ENCODE data around the gene MLNR. TPM values are rescaled to one million over a fixed set of nuclear protein-coding genes. Genes with fewer than 3 reads are reported as not detected.
A peak's percentile ranks its signal among the peaks of the same experiment; 100 is the strongest.

MLNR gene
- total and polyA plus RNA-seq, 9 of the 15 experiments (the other 6 are each of a cell fraction or from before 2014, with no cell fraction given): not detected

DNA sequence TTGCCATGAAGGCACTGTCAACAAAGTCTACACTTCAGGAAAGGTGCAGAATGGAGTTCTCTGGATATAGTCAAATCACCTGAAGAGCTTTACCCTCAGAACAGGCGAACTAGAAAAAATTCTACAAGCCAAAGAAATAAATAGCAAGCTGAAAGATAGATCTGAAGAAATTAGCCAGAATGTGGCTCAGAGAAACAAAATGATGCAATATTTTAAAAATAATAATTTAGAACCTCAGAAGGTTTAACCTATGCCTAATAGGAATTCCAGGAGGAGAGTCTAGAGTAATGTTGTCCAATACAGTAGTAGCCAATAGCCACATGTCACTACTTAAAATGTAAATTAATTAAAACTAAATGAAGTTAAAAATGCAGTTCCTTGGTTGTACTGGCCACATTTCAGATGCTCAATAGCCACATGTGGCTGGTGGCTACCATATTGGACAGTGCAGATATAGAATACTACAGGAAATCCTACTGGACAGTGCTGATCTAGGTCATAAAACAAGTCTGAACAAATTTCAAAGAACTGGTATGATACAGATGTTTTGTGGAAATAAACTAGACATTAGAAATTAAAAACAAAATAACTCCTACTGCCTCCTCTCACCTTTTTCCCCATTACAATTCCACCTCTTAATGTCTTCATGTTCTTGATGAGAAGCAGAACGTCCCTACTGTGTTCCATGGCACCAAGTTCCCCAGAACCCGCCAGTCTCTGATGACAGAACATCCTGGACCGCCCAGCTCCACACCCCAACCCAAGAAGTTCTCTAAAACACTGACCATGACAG, 26.9 kb downstream of the MLNR start:
- TSS peak; percentile 79 for BruUV-seq (replicated peaks)
- intact Hi-C loops (cut with micrococcal nuclease) (no loop called here), in situ Hi-C loops (cut with MboI) (no loop called here)
- no peaks in the 10 kb centered on the region for H3K27me3 ChIP-seq (ENCODE audit: control insufficient read depth in 2 of 2, insufficient read depth in 2 of 2, low read length in 2 of 2)
- no peaks in the 10 kb centered on the region for H3K9me1 ChIP-seq (ENCODE audit: control insufficient read depth, insufficient read depth, low read length)
- H3K79me2 ChIP-seq (ENCODE audit: control insufficient read depth, insufficient read depth, low read length): peaks cover 12% of the 10 kb centered on the region; the same call in 2 of the 3 replicates
- H3K9ac ChIP-seq (ENCODE audit: insufficient read depth in 1 of 2, low read depth in 2 of 2, low read length in 2 of 2): peak overlapping the region; percentile 79 to 97
- no peaks in the 10 kb centered on the region for H3K9me3 ChIP-seq (replicated peaks; ENCODE audit: control insufficient read depth, insufficient read depth, low read depth, low read length)
- H3K4me2 ChIP-seq (ENCODE audit: insufficient read depth, low read length): peak overlapping the region; percentile 83
- H4K20me1 ChIP-seq (replicated peaks; ENCODE audit: control insufficient read depth, insufficient read depth, low read length): no peaks in the 10 kb centered on the region
- ChIA-PET POLR2A (interaction anchor here (0.6 to 1.3 kb wide), 6 partner anchors 11 to 249 kb away, joined by 3 to 4 read pairs (median 3); no protein-coding TSS in a partner anchor), CTCF (ENCODE audit: low intra/inter-chr PET ratio) (no interaction called here)
- H3K36me3 ChIP-seq (ENCODE audit: control insufficient read depth, insufficient read depth, low read length): peaks cover 5% of the 10 kb centered on the region; the same call in 1 of the 3 replicates
- H3K27ac ChIP-seq (ENCODE audit: extremely low read depth, low read depth, low read length): peak overlapping the region; percentile 80
- H3K4me1 ChIP-seq (replicated peaks in 1 of 2; ENCODE audit: control insufficient read depth in 2 of 2, insufficient read depth in 2 of 2, low read length in 2 of 2): peaks cover 0 to 3% of the 10 kb centered on the region in 2 experiments; a peak in 2 of 5 replicates
- ATAC-seq: peak; percentile 74
- no peak for FAIRE-seq
- 9% methylated on average over 4 of the region's 4 CpGs for WGBS (ENCODE audit: insufficient coverage, low coverage, missing lambda C conversion rate)
- peak in 1 of 4 experiments; percentile 14 for DNase-seq (ENCODE audit: extremely low read depth in 1 of 4, low spot score in 3 of 4)
- H2AFZ ChIP-seq (ENCODE audit: low read depth, low read length): peak overlapping the region; percentile 93
- H3K4me3 ChIP-seq: peak overlapping the region; percentile 80
- TF ChIP-seq NFRKB (IDR thresholded peaks at IDR 0.05; ENCODE audit: low read depth) (0 out of 2 replicates have a peak, but pooled peaks have one; percentile 17), KDM5B (IDR thresholded peaks at IDR 0.05; ENCODE audit: insufficient replicate concordance, low read depth, low read length) (no peak), ESRRA (IDR thresholded peaks at IDR 0.05; ENCODE audit: borderline replicate concordance, low read depth) (no peak), L3MBTL2 (IDR thresholded peaks at IDR 0.05) (0 out of 2 replicates have a peak, but pooled peaks have one; percentile 16), AFF4 (CRISPR knock-in tag; IDR thresholded peaks at IDR 0.05) (0 out of 2 replicates have a peak, but pooled peaks have one; percentile 62), MYC (IDR thresholded peaks at IDR 0.05; ENCODE audit: low read depth, low read length) (peak; percentile 43; the same call in 1 of the 2 replicates), MYC (CRISPR knock-in tag; IDR thresholded peaks at IDR 0.05; ENCODE audit: borderline replicate concordance, low read depth) (no peak), MEIS2 (IDR thresholded peaks at IDR 0.05; ENCODE audit: partially characterized antibody) (no peak), ZNF76 (CRISPR knock-in tag; IDR thresholded peaks at IDR 0.05; ENCODE audit: borderline replicate concordance) (no peak), ZNF592 (IDR thresholded peaks at IDR 0.05) (no peak)
- TF ChIP-seq, protein P1, sequence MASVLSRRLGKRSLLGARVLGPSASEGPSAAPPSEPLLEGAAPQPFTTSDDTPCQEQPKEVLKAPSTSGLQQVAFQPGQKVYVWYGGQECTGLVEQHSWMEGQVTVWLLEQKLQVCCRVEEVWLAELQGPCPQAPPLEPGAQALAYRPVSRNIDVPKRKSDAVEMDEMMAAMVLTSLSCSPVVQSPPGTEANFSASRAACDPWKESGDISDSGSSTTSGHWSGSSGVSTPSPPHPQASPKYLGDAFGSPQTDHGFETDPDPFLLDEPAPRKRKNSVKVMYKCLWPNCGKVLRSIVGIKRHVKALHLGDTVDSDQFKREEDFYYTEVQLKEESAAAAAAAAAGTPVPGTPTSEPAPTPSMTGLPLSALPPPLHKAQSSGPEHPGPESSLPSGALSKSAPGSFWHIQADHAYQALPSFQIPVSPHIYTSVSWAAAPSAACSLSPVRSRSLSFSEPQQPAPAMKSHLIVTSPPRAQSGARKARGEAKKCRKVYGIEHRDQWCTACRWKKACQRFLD (CRISPR knock-in tag; IDR thresholded peaks at IDR 0.05): no peak
